PC-3 (cell line): ENCODE data around the gene PLK3.

Experiments
- CTCF ChIP-seq: fragments of 300-600 bp; sonication (generic); conservative IDR thresholded peaks from 2 replicates; pipeline ENCODE4 v1.5.1; 2017; ENCODE audit warnings: antibody characterized with exemption, low read depth, mild to moderate bottlenecking, low read length
- EZH2 ChIP-seq: fragments of 300-600 bp; sonication (generic); IDR thresholded peaks from one replicate; pipeline ENCODE4 v1.6.1; 2017; ENCODE audit warnings: antibody characterized with exemption, mild to moderate bottlenecking, low read length; ENCODE audit not compliant: unreplicated experiment

DNA sequence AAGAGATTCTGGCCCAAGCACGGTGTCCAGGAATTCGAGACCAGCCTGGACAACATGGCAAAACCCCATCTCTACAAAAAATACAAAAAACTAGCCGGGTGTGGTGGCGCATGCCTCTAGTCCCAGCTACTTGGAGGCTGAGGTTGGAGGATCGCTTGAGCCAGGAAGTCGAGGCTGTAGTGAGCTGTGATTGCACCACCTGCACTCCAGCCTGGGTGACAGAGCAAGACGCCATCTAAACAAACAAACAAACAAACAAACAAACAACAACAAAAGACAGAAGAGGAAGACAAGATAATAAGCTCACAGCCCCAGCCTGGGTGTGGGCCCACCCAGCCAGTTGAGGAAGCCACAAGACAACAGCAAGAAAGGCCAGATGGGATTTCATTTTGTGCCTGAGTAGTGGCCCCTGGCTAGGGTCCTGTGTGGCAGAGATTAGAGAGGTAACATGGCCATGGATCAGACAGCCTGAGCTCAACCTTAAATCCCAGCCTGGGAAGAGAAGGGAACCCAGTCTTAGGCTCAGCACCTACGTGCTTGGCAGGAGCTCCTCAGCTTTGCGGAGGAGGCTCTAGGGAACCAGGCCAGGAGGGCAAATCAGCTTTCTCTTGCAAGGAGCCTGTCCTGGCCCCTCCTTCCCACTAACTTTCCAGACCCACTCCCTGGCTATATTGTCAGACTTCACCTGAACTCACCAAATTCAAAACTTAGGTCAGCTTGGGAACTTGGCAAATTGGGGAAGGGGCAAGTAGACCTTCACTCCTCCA, 7.3 kb upstream of the PLK3 start:
- TF ChIP-seq CTCF (no peak), EZH2 (no peak)
